ENCODE measurements around the gene SPRR4.

Gene SPRR4, protein sequence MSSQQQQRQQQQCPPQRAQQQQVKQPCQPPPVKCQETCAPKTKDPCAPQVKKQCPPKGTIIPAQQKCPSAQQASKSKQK

DNA sequence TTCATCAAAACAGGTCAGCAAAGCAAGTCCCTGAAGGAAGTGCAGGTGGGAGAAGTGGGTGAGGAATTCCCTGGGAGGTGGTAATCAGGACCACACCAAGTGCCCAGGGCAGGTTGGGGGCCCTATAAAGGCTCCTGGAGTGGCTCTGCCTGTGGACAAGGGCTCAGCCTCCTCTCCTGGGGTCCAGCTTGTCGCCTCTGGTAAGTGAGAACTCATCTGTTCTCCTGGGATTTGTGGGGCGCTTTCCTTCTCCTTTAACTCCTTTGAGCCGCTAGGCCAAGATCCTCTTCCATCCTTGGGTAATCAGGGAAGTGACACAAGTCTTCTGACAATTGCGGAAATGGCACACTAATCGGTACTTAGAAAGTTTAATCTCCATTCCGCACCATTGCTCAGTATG lies at the start of gene SPRR4:
SPRR4 (plus strand) TSS at position 154 of the 400 bp plus-strand sequence. CDS start 1,243 bp downstream, outside the sequence.
- no peak for DNase-seq

GRCh38 chr1:152924191-152924590 lies 46.3 kb upstream of the SPRR4 start:
- peak; percentile 76 for DNase-seq

DNA sequence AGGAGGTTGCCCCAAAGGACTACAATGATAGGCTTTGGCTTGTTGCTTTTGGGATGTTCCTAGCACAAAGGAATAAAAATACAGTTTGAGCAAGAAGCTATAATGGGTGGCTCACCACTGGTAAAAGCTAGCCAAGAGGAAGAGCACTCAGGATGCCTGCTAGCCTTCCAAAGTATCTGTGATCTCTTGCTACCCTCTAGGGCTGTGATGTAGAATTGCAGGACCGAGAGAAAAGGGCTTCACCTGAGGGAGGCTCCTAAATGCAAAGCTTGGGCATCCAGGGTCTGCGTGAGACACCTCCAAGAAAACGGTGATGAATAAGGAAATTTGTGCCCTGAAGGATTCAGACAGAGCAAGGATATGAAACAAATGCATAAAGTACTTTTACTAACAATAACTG lies 44.4 kb upstream of the SPRR4 start:
- DNase-seq: no peak

GRCh38 chr1:152928671-152929070 lies 41.8 kb upstream of the SPRR4 start:
- no peak for DNase-seq

DNA sequence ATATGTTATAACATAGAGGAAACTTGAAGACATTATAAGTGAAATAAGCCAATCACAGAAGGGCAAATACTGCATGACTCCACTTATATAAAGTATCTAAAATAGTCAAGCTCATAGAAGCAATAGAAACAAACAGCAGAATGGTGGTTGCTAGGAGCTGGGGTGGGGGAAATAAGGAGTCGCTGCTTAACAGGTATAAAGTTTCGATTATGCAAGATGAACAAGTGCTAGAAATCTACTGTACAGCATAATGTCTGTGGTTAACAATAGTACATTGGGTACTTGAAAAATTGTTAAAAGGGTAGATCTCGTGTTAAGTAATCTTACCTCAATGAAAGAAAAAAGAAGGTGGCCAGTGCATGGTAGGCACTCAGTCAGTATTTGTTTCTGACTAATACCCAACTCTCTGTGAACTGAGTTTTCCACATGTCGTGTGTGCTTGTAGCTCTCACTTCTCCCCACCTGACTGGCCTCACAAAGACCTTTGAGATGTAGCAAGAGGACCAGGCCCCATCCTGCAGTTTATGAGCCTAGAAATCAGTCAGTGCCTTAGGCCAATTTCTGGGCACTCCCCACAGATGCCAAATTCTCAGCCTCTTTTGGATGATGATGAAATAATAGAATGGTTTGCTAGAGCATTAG lies 38.2 kb upstream of the SPRR4 start:
- DNase-seq: peak; percentile 97

GRCh38 chr1:152933196-152933595 lies 37.3 kb upstream of the SPRR4 start:
- DNase-seq: peak; percentile 61

DNA sequence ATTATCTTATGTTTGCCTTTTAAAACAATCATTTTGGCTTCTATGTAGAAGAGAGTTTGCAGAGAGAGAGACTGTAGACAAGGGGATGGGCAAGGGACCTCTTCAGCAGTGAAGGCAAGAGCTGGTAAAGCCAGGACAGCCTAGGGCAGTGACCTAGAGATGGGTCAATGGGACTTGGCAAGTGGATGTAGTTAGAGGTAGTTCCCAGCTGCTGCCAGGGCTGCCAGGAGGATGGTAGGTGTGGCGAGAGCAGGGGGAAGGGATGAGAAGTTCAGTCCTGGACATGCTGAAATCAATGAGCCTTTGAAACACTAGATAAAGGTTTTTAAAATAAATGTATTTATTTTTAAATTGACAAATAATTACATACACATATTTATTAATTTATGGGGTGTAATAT lies 29.8 kb upstream of the SPRR4 start:
- no peak for DNase-seq

- DNase-seq: no peak
Measured at GRCh38 chr1:152941037-152941711, 29.3 kb upstream of the SPRR4 start.

- DNase-seq: no peak
Measured at GRCh38 chr1:152942161-152942560, 28.3 kb upstream of the SPRR4 start.

GRCh38 chr1:152946248-152946647 lies 24.2 kb upstream of the SPRR4 start:
- no peak for DNase-seq

DNA sequence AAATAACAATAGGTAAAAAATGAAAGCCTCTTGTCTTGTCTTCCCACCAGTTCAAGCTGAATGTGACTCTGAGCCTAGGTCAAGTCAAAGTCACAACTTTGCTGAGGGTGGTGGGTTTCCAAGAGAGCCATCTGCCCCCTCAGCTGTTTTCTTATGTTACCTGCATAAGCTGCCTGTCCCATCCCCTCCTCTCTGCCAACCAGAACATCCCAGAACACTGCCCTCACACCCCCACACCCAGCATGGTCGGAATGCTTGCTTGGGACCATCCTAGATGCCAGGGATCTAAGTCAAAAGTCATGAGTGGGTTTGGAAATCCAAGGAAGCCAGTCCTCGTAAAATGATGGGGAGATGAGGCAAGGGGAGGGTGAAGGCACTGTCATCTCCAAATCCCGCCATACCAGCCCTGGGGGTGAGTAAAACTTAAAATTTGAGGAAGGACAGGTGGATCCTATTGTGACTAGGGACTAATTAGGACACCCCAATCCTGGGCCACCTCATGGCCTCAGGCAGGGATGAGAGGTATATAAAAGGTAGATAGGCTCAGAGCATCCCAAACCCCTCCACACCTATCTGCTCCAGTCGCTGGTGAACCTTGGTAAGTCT lies 23.7 kb upstream of the SPRR4 start, which contains the start of gene SPRR5:
SPRR5 (plus strand) TSS at position 556 of the 606 bp plus-strand sequence. CDS start 1,349 bp downstream, outside the sequence.
- no peak for DNase-seq

GRCh38 chr1:152951711-152952110 lies 18.7 kb upstream of the SPRR4 start:
- no peak for DNase-seq

DNA sequence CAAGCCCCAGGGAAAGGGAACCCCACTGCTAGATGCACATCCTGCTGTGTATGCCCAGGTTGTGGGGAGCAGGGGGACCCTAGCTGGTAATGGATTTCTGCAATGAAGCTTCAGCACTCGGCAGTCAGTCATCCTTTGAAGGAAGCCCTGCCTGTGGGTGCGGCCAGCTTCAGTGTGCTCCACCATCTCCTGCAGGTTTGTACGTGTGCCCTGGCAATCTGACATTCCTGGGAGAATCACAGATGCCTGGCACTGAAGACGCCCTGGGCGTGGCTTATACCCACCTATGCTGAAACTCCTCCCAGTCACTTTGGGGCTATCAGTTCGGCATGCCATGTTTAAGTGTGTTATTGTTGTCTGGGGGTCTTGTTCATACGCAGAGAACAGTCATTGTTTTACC lies 16.7 kb upstream of the SPRR4 start:
- DNase-seq: no peak

DNA sequence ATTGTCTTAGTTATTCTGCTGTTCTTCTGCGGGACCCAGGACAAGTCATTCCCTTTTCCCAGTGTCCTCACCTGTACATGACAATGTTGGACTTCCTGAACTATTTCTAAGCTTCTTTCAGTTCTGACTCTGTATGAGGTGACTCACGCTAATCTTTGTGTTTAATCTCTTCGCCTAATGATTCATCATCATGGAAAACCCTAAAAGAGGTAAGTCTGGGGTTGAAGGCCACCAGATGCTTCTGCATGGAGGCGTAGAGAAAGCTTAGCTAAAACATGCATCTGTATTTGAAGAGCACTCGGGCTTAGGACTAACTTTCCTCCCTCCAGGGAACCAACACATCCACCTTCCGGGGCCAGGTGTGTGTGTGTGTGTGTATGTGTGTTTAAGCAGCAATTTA lies 16.0 kb upstream of the SPRR4 start:
- no peak for DNase-seq

DNA sequence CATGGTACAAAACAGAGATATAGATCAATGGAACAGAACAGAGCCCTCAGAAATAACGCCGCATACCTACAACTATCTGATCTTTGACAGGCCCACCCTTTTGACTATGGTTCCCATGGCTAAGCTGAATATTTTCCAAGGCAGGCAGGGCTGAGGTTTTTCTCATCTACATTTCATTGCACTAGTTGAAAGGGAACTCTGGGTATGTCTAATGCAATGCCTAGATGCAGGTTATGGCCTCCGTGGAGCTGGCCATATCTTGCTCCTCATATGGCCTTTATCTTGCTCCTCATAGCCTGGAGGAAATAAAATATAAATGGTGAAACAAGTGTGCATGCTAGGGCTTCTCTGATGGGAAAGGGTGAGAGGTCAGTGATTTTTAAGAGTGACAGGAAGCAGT lies 12.9 kb upstream of the SPRR4 start:
- DNase-seq: no peak

DNA sequence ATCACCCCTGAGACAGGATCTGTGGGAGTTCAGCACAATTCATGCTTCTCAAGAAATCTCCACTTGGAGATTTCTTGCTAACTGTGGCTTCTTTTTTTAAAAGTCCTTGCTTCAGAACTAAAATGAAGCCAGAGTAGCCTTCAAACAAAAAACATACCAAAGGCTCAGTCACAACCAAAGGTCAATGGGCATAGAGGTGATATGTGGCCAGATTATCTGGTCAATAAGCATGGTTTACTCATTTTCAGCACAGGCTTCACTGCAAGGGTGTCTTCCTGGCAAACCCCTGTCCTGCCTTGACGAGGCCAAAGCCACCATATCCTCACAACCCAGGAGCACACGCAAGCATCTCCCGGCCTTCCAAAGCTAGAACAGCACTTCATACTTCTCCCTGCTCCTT lies 11.2 kb upstream of the SPRR4 start:
- DNase-seq: no peak

- peak; percentile 84 for DNase-seq
Measured at GRCh38 chr1:152959801-152960451, 10.5 kb upstream of the SPRR4 start.

DNA sequence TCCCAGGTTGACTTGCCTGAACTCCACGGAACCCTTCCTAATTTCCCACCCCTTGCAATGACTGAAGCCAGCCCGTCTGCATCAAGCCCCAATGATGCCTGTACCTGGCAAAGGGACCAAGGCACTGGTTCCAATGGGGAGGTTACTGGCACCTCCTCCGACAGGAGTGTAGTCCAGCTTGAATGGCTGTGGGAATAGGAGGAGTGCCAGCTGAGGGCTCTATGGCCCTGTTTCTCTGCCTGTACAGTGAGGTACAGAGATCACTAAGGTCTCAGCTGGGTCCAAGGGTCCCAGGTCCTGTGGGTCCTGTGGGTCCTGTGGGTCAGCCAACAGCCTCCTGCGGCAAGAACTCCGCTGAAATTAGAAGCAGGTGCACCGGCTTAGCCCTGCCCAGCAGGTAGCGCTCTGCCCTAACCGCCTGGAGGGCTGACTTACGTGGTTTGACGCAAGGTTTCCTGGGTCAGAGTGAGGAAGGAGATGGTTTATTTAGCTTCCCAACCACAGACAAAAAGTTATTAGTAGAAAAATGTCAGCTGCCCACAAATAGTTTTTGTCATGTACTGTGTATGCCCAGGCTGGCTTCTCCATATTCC lies 9.9 kb upstream of the SPRR4 start:
- DNase-seq: no peak

- DNase-seq: no peak
Measured at GRCh38 chr1:152961226-152961891, 9.1 kb upstream of the SPRR4 start.

DNA sequence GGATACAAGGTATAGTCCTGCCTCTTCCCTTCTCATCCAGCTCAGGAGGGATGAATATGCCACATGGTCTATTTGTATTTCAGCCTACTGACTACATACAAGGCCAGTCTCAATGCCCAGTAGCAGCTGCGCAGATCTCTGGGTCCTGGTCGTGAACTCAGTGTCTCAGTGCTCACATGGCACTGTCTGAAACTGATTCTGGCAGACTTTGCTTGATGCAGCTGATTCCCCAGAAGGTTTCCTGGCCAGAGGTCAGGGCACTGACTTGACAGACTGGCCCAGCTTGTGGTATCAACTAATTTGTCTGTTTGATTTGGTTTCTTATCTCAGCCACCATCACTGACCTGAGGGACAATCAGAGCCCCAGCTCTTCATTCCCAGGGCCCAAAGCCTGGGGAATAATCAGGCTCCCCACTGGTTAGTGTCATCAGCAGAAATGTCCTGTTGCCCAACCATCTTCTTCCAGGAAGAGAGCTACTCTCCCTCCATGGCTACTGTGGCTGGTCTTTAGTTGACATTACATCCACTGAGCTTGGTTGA lies 7.5 kb upstream of the SPRR4 start:
- no peak for DNase-seq

GRCh38 chr1:152964536-152964935 lies 5.9 kb upstream of the SPRR4 start:
- DNase-seq: no peak

- DNase-seq: no peak
Measured at GRCh38 chr1:152965853-152966252, 4.6 kb upstream of the SPRR4 start.

All from DMS79 (cell line).